Gastroesophageal sphincter (tissue), 4 donors: ENCODE data around the gene LTV1. TPM values are rescaled to one million over a fixed set of nuclear protein-coding genes. Genes with fewer than 3 reads are reported as not detected.
"Not testable (repeated sequence)": the region's sequence is repeated elsewhere in the genome, so short reads cannot be mapped to it uniquely, and the experiment has no call there.

Experiments
- ATAC-seq: fragments of 150-250 bp; one replicate; pipeline ENCODE4 v1.9.1; 2016; ENCODE audit warnings: mild to moderate bottlenecking, moderate library complexity
- H3K27ac ChIP-seq, 4 donors: fragments of 200-600 bp; sonication (generic) in 3 of 4; 1 replicate in 3 of 4; 2 replicates in 1 of 4; pipeline ENCODE4 v1.5.1; 2016 to 2019
- H3K27me3 ChIP-seq: fragments of 200-600 bp; sonication (generic); one replicate; pipeline ENCODE4 v1.5.1; 2019
- H3K36me3 ChIP-seq, 2 donors: fragments of 200-600 bp; sonication (generic); one replicate each; pipeline ENCODE4 v1.5.1; 2019; ENCODE audit warnings: control low read depth in 1 of 2
- H3K4me1 ChIP-seq, 3 donors: fragments of 200-600 bp; sonication (generic); 1 replicate in 2 of 3; 2 replicates in 1 of 3; pipeline ENCODE4 v1.5.1; 2016 to 2019; ENCODE audit warnings: control low read depth in 2 of 3
- H3K4me3 ChIP-seq, 2 donors: fragments of 200-600 bp; sonication (generic); one replicate each; pipeline ENCODE4 v1.5.1; 2019; ENCODE audit warnings: mild to moderate bottlenecking in 1 of 2, moderate library complexity in 1 of 2
- H3K9me3 ChIP-seq, 3 donors: fragments of 200-600 bp; sonication (generic); one replicate each; pipeline ENCODE4 v1.5.1; 2017 to 2019; ENCODE audit warnings: control low read depth in 2 of 3
- CTCF ChIP-seq, 4 experiments: fragments of 200-600 bp in 2 of 4; fragments of 450-650 bp in 2 of 4; sonication (generic) in 1 of 4; IDR thresholded peaks; one replicate each; pipeline ENCODE4 v1.5.1; 2017 to 2019; ENCODE audit warnings: antibody characterized with exemption in 4 of 4, mild to moderate bottlenecking in 2 of 4, moderate library complexity in 2 of 4
- EP300 ChIP-seq: sonication (generic); formaldehyde crosslinking; IDR thresholded peaks from one replicate; pipeline ENCODE4 v1.6.1; 2017; ENCODE audit warnings: antibody characterized with exemption, mild to moderate bottlenecking
- POLR2A ChIP-seq, 2 donors: fragments of 450-650 bp; IDR thresholded peaks; one replicate each; pipeline ENCODE4 v1.6.1; 2017; ENCODE audit warnings: antibody characterized with exemption in 2 of 2, mild to moderate bottlenecking in 2 of 2, moderate library complexity in 1 of 2
- POLR2AphosphoS5 ChIP-seq: sonication (generic); formaldehyde crosslinking; IDR thresholded peaks from one replicate; pipeline ENCODE4 v1.6.1; 2017; ENCODE audit warnings: antibody characterized with exemption
- WGBS, 2 donors: methylation state at CpG; one replicate each; pipeline ENCODE4 v1.1.5; 2018; ENCODE audit warnings: low coverage in 1 of 2; 5-methylcytosine and 5-hydroxymethylcytosine counted together
- total RNA-seq, 4 donors: library from RNA; depleted of rRNA; stranded (reverse); fragments of >200 nt; gene quantifications; one replicate each; pipeline ENCODE4 v1.1.0, GENCODE V29; 2016

The LTV1 gene
- total RNA-seq, 4 donors from 2014 or later, result 15.3 to 20.5 (median 17.1) TPM

GRCh38 chr6:143872201-143872600 is 29.1 kb downstream of the LTV1 start:
- Histone ChIP-seq H3K27me3 (no peaks in the 10 kb centered on the region), H3K36me3 (no peaks in the 10 kb centered on the region), H3K4me3 (no peak overlapping the region), H3K9me3 (peaks cover 0 to 4% (median 0%) of the 10 kb centered on the region in 3 donors), H3K27ac (no peak overlapping the region), H3K4me1 (no peaks in the 10 kb centered on the region)
- no peak for TF ChIP-seq POLR2A (IDR thresholded peaks at IDR 0.05)
- no peak for TF ChIP-seq POLR2AphosphoS5
- no peak for TF ChIP-seq EP300
- ATAC-seq, result no peak
- 94% methylated on average over 2 of the region's 2 CpGs; no CpG with 5 or more reads in 1 of the 2 donors for WGBS, 2 donors

- not testable (repeated sequence) for ATAC-seq, H3K9me3 ChIP-seq, H3K4me1 ChIP-seq, H3K4me3 ChIP-seq, H3K36me3 ChIP-seq, H3K27me3 ChIP-seq, H3K27ac ChIP-seq
- 90 to 100% methylated on average over 2 of the region's 4 CpGs for WGBS, 2 donors
These were observed 30.5 kb downstream of the LTV1 start for GRCh38 chr6:143873600-143873999.

- H3K4me1 ChIP-seq, result not testable (repeated sequence)
These were observed 31.4 kb downstream of the LTV1 start for GRCh38 chr6:143874503-143874902.

GRCh38 chr6:143877584-143878271 is 34.6 kb downstream of the LTV1 start:
- H3K36me3 ChIP-seq, result no peaks in the 10 kb centered on the region
- H3K4me3 ChIP-seq, result no peak overlapping the region
- 100% methylated on average over 1 of the region's 1 CpG for WGBS, 2 donors
- no peaks in the 10 kb centered on the region for H3K27me3 ChIP-seq
- H3K9me3 ChIP-seq, result peaks cover 0 to 8% (median 0%) of the 10 kb centered on the region in 3 donors
- no peak overlapping the region for H3K27ac ChIP-seq
- TF ChIP-seq POLR2A (IDR thresholded peaks at IDR 0.05), result no peak
- no peak for TF ChIP-seq CTCF (IDR thresholded peaks at IDR 0.05)
- no peak for TF ChIP-seq EP300
- TF ChIP-seq POLR2AphosphoS5, result no peak
- H3K4me1 ChIP-seq, result no peaks in the 10 kb centered on the region
- no peak for ATAC-seq

More at GRCh38 chr6:143874503-143874902, 31.4 kb downstream of the LTV1 start:
- not testable (repeated sequence) for H3K27me3 ChIP-seq, ATAC-seq, H3K27ac ChIP-seq, H3K9me3 ChIP-seq, H3K36me3 ChIP-seq, H3K4me3 ChIP-seq

GRCh38 chr6:143878272-143878760 is 35.2 kb downstream of the LTV1 start:
- no peak for ATAC-seq
- Histone ChIP-seq H3K4me1 (no peaks in the 10 kb centered on the region), H3K27me3 (no peaks in the 10 kb centered on the region), H3K36me3 (no peaks in the 10 kb centered on the region), H3K9me3 (peaks cover 0 to 8% (median 0%) of the 10 kb centered on the region in 3 donors), H3K27ac (no peak overlapping the region), H3K4me3 (no peak overlapping the region)
- TF ChIP-seq EP300 (no peak), CTCF (IDR thresholded peaks at IDR 0.05) (no peak), POLR2A (IDR thresholded peaks at IDR 0.05) (no peak), POLR2AphosphoS5 (no peak)
- 94% methylated on average over 2 of the region's 3 CpGs; no CpG with 5 or more reads in 1 of the 2 donors for WGBS, 2 donors

- WGBS, 2 donors, result 58 to 72% methylated on average over 1 to 2 of the region's 2 CpGs
- Histone ChIP-seq H3K27me3 (no peaks in the 10 kb centered on the region), H3K4me3 (no peak overlapping the region), H3K4me1 (no peaks in the 10 kb centered on the region), H3K36me3 (no peaks in the 10 kb centered on the region), H3K9me3 (peaks cover 0 to 4% (median 0%) of the 10 kb centered on the region in 3 donors), H3K27ac (no peak overlapping the region)
- ATAC-seq, result no peak
- TF ChIP-seq POLR2AphosphoS5 (no peak), CTCF (IDR thresholded peaks at IDR 0.05) (no peak), POLR2A (IDR thresholded peaks at IDR 0.05) (no peak), EP300 (no peak)
These were observed 37.3 kb downstream of the LTV1 start for GRCh38 chr6:143880412-143880811.
